ENCODE data around the gene NCAPH2.

NCAPH2 gene

DNA sequence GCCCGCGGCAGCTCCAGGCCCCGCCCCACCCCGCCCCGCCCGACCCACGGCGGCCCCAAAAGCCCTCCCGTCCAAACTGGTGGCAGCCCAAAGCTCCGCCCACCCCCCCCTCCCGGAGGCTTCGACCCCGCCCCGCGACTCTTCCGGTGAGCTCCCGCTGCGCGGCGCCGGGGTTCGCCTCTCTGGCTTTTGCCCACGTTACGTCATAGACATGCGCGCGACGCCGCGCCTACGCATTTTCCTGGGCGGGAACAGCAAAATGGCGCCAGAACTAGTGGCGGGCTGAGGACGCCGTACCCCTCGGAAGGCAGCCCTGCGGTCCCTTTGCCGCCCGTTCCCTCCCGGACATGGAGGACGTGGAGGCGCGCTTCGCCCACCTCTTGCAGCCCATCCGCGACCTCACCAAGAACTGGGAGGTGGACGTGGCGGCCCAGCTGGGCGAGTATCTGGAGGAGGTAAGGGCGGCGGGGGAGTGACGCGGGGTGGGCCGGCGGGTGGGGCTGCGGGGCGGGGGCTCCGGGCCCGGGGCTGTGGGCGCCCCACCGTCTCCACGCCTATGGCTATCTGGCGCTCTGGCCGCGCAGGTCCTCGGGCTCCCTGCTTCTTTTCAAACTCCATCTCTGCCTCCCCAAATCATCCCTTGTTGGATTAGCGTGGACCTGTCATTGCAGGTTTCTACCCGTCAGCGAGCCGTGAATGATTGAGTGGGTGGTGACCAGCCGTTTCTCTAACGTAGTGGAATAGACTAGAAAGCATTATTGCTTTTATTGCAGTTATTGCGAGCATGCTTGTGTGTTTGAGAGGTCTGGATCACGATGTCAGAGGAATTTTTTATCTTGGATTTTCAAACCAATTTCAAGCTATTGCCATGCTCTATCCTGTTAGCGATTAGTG lies at the start of gene NCAPH2:
NCAPH2 (plus strand) TSS at position 234 of the 894 bp plus-strand sequence; CDS start at position 348, 114 bp downstream.
- peak; percentile 89 for DNase-seq

DNA sequence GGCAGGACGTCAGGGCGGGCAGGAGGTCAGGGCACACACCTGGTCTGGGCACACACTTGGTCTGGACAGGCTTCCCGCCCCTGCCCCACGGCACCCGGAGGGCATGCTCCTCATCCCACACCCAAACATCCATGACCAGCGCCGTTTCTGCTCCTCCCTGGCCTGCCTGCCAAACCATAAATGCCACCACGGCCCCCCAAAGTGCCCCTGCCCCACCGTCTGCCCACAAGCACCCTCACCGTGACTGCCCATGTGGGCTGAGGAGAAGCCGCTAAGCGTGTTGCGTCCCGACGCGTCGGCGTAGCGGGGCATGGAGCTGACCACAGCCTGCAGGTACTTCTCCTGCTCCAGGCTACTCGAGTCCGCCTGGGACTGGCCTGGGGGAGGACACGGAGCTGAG lies 49.0 kb upstream of the NCAPH2 start:
- no peak for DNase-seq

DNA sequence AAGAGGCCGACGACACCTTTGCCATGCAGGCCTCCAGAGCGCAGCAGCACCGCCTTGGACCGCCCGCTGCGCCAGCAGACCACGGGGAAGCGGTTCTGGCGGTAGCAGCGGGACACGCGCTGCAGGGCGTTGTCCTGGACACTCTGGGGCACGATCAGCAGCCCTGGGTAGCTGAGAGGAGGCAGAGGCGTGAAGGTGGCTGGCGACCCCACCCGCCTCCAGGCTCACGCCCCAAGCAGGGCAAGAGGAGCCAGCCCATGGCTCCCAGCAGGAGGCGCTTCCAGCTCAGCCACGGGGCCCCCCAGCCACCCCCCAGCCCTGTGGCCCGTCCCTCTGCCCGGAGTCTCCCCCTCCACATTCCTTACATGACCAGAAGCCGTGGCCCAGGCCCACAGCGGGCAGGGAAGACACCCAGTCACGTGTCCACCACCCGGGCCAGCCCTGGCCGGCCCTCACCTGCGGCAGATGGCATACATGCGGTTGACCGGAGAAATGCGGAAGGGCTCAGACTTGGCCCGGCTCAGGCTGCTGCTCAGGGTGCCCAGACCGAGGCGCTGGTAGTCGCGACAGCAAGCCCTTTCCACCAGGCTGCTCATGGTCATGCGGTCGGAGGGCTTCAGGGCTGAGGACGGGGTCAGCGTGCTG lies 48.4 kb upstream of the NCAPH2 start:
- no peak for DNase-seq

DNA sequence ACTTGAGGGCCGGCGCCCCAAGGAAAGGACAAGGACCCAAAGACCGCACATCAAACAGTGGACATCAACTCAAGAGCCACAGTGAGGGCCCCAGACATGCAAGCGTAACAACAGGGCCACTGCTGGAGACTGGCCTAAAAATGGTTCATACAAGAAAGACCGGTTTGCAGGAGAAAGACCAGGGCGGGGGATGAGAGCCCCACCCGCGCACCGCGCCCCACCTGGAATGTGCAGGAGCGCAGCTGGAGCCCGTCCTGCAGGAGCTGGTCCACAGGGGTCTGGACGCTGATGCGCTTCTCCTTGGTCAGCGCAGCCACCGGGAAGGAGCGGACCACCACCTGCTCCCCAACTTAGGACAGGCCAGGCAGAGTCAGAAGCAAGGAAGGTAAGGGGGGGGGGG lies 47.1 kb upstream of the NCAPH2 start:
- DNase-seq: no peak

DNA sequence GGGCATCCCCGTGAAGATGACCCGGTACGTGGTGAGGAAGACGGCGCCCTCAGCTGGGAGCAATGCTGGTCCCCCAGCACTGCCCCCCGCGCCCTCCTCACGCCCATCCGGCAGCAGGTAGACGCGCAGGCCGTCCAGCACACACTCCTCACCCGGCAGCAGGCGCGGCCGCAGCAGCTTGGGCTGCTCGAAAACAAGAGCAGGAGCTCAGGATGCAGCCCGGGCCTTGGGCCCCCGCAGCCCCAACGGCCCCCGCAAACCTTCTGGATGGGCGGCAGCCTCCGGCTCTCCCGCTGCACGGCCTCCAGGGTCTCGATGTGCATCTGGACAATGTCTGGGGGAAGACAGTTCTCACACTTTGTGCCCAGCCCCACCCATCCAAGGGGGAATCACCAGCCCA lies 46.5 kb upstream of the NCAPH2 start:
- DNase-seq: no peak

DNA sequence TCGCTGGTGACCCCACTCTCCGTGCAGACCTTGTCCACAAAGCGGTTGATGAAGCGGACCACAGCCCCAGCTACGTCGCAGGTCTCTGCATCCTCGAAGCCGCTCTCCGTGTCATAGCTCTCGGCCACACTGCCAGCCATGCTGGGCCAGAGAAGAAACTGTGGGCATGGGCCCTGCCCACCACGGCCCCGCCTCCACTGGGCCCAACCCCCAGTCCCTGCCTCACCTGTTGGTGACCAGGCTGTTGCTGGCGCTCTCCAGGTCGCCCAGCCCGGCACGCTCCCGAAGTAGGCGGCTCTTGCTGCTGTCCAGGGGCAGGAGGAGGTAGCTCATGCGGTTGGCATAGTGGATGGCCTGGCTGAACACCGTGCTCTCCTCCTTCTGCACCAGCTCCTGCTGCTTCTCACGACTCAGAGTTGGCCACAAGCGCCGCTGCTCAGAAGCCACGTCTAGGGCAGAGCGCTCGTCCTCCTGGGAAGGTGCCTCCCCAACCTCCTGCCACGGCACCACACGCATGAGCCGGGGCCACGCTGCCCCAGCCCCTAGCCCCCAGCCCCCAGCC lies 46.0 kb upstream of the NCAPH2 start:
- no peak for DNase-seq

DNA sequence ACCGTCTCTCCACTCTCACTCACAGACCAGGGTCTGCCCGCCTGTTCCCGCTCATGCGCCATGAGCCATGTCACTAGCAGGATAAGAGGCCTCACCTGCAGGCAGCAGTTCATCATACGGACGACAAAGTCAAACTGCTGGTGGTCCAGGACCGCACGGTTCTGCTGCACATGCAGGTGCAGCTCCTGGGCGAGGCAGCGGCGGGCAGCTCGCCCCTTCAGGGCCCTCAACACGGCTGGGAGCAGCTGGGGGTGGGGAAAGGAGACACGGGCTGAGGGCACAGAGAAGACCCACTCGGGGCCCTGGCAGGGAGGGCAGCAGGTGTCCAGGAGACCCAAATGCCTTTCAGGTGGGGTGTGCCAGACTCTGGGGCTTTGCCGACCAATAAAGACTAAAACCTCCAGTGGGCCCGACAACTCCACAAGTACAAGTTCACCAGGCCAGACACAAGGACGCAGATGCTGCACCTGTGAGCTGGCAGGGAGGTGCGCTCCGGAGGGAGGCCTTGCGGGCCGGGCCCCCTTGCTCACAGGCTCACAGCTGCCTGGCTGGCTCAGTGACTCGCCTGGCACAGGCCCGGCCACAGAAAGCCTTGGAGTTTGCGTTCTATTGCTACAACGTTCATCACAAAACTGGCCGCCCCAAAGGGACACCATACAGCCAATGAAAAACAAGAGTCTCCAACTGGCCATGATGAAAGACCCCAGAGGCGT lies 44.7 kb upstream of the NCAPH2 start:
- no peak for DNase-seq

DNA sequence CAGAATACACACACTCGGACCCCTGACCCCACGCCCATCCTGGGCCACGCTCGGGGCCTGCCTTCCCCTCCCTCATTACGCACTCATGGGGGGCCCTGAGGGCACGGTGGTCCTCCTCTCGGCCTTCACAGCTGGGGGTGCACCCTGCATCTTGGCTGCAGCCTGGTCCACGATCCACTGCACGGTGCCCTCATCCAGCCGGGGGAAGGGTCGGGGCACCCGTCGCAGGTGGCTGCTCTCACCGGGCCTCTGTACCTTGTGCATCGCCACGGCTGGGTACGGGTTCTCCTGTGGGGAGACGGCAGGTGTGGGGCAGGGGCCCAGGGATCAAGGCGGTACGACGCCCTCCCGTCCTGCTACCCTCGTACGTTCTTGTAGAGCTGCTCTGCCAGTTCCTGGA lies 43.6 kb upstream of the NCAPH2 start:
- no peak for DNase-seq

DNA sequence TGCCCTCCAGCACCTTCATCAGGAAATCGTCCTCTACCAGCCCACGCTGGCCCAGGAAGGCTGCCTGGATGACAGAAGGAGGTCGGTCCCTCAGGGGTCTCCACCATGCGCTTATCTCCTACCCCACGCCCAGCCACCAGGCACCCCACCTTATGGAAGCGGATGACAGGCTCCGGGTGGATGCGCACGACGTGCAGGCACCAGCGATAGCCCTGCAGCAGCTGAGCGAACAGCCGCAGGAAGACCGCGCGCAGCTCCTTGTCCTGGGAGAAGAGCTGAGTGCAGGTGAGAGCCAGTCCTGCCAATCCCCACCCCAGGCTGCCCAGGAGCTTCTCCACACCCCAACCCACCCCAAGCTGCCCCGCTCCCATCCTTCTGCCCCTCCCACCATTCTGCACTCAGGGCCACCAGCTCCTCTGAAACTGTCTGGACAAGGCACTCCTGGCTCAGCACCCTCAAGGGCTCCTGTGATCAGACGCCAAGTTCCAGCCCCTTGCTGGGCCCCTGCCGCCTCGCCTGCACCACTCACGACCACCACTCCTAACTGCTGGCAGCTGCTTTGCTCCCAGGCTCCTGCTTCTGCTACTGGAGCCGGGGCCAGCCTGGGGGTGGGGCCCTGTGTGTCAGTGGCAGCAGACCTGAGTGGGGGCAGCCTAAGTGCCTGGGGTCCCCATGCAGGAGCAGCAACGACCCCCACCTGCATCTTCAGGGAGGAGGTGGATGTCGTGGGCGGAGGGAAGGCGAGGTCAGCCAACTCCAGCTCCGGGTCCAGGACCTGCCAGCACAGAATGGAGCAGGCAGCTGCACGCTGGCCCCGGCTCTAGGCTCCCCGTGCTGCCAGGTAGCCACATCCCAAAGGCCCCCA lies 42.7 kb upstream of the NCAPH2 start:
- no peak for DNase-seq

DNA sequence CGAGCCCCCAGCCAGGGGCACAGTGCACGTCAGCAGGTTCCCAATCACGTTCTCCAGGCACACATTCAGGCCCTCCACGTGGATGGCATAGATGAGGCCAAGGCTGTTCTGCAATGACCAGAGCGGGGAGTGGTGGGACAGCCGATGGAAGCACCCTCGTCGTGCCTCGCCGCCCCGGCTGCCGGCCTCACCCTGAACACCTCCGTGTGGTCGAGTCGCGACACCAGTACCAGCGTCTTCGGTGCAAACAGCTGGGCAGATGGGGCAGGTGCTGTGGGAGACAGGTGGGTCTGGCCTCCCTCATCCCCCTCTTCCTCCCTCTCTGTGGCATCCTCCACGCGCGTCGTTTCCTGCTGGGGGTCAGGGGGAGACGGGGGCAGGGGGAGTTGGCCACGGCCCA lies 40.7 kb upstream of the NCAPH2 start:
- DNase-seq: no peak

DNA sequence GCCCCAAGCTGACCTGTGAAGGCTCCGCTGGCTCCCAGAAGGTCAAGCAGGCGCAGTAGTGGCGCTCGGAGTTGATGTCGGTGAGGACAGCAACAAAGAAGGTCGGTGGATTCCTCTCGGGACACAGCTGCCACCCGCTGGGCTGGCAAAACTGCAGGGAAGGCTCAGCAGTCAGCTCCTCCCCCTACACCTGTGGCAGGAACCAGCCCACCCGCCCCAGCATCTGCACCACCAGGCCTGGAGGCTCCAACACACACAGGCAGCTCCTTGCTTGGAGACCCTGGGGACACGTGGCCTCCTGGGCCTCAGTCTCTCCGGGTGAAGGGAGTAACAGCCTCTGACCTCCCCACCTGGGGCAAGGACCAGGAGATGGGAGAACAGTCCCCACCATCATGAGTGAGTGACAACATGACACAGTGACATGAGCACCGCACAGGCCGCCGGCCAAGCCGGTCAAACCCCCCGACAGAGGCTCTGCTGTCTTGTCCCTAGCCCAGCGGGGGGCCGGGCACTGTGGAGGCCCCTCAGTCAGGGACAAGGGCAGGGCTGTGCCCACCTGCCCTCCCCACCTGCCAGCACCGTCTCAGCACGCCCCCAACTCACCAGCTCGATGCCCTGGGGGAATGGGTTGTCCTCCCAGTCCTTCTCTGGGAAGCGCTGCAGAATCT lies 40.1 kb upstream of the NCAPH2 start:
- DNase-seq: no peak

DNA sequence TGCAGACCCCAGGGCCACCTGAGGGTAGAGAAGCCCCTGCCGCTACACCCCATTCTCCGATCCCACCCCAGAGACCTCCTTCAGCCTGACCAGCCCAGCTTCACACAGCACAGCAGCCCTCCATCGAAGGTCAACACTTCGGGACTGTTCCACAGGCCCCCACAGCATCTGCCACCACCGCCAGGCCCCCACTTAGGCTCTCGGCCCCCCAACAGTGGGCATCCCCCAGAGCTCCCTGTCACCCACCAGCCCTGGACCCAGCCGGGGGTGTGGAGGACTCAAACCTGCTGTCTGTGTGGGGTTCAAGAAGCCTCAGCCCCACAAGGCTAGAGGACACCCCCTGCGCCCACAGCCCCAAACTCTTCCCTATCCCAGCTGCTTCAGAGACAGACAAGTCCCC lies 39.4 kb upstream of the NCAPH2 start:
- no peak for DNase-seq

DNA sequence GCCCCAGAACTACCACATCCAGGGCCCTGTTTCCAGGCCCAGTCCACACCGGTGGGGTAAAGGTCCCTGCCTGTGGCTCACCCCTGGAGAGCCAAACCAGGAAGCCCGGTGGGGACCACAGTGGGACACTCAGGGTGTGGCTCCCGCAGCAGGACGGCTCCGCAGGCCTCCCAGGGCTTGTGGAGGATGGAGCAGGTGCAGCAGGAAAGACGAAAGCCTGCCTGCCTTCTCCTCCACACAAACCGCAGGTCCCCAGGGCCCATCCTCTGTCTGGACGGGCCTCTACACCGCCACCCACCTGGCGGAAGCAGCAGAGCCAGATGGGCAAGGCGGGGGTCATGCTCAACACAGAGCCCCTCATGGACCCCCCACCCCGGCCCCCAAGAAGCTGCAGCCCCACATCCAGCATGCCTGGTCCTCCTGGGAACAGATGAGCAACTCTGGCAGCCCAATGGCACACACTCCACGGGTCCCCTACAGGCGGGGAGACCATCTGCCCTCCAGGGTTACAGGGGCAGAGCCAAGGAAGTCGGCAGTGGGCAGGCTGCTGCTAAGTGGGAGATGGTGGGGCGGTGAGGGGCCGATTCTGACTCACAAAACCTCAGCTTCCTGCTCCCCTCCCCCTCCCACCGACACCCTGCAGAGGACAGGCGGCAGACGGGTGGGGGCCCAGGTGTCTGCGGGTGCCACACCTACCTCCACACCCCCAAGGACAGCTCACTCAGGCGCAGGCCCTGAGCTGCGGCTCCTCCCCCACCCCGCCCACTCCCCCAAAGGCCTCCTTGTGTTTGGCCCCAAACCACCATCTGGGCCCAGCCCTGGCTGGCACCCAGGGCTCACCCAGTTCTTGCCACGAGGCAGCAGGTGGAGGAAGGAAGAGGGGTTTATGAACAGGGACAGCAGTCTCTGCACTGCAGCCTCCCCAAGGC lies 38.4 kb upstream of the NCAPH2 start:
- DNase-seq: peak; percentile 97

DNA sequence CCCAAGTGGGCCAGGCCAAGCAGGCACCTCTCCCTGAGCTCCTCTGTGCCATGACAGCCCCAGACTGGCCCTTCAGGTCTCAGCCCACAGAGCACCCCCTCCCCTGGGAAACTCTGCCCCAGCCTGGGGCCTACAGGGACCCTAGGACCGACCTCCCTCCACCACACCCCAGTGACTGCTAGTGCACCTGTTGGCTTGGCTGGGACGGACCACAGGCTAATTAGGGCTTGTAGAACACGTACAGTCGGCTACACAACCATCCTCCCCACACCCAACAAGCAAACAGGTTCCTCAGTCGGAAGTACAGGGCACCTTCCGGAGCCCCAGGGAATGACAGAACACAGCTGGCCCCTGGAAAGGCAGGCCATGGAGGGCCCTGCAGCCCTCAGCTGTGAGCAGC lies 37.5 kb upstream of the NCAPH2 start:
- DNase-seq: no peak

DNA sequence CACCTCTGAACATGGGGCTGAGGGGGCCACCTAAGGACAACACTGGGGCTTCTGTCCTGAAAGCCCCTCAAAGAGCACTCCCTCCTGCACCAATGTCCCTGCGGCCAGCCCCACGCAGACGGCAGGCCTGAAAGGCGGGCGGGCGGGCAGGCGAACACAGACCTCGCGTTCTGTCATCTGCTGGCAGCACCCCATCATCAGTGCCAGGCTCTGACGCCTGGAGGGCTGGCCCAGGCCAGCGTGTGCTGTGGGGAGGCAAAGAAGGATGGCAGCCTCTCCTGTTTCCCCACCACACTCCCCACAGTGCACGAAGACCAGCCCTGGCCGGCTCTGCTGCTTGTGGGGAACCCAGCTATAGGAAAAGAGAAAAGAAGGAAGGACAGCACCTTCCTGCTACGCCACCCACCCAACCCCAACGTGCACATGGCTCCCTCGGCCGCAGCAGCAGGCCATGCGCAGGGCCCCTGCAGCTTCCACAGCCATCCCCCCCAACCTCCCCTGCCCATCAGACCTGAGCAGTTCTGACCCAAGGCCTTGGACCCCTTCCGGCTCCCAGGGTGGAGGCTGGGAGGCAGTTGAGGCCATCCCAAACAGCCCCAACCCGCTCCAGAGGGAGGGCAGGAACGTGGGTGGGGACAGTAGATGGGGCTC lies 36.7 kb upstream of the NCAPH2 start:
- no peak for DNase-seq

DNA sequence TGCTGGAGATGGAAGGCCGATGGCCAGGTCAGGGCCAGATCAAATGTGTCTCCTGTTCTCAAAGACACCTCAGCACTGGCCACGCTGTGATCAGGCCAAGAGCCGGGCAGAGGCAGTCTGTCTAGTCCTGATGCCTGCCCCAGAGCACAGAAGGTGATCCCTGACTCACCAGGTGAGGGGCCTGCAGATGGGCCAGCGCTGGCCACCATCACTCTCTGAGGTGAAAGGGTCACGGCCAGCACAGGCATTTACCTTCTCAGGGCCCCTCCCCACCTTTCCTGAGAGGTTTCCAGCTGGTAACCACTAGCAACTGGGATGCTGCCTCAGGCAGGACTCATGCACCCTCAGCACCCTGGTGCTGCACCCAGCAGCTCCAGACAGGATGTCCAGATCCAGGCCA lies 36.1 kb upstream of the NCAPH2 start:
- no peak for DNase-seq

DNA sequence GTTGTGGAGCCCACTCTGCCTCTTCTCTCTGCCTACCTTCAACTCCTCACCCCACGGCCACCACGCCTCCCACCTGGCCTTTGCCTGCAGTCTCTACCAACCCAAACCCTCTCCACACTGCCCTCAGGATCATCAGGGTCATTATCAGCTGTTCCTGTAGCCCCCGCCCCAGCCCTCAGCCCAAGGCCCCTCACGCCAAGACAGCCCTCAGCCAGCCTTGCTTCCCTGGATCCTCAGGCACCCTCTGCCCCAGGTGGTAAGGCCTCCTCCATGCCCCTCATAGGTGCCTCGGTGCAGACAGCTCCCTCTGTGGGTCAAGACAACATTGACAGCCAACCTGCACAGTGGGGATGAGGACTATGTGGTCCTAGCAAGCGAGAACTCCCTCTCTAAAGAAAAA lies 34.9 kb upstream of the NCAPH2 start:
- DNase-seq: no peak

DNA sequence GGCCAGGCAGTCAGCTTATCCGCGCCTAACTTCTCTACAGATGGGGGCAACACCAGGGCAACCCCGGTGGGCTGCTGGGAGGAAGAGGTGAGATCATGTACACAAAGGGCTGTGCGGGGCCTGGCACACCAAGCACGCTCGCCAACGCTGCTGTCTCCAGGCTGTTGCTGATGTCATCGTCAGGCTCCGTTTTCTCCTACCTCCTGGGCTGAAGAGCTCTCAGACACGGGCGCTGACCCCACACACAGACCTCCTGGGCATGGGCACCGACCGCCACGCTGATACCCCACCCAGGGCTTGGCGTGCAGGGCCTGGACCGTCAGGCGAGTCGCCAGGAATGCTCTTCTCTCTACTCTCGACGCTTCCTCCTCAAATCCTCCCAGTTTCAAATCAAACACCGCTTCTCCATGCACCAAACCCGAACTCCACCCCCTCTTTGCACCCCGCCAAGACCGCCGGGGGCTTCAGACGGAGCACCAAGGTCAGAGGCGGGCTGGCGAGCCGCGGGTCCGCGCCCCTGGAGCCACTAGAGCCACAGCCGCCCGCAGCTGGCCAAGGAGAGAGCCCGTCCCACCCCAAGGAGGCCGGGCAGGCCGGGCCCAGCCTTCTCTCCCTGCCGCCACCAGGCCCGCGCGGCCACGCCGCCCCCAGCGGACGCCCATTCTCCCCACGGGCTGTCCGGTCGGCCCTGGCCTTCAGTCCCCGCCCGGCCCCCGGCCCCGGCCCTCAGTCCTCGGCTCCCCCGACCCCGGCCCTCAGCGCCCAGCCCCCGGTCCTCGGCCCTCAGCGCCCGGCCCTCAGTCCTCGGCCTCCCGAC lies 34.0 kb upstream of the NCAPH2 start:
- no peak for DNase-seq
